Stimulated activated CD8-positive, alpha-beta memory T cell treated with anti-CD3 and anti-CD28 coated beads, Interleukin-7, amount 100 ng/mL, for 48 hours (primary cell): ENCODE results near the gene KCNJ9.

Source experiments
- DNase-seq, 2 donors: peaks; one replicate each; pipeline ENCODE4 v3.0.0-alpha.2; 2020; ENCODE audit warnings: low read depth in 1 of 2; ENCODE audit errors: extremely low read depth in 1 of 2

KCNJ9 gene

DNA sequence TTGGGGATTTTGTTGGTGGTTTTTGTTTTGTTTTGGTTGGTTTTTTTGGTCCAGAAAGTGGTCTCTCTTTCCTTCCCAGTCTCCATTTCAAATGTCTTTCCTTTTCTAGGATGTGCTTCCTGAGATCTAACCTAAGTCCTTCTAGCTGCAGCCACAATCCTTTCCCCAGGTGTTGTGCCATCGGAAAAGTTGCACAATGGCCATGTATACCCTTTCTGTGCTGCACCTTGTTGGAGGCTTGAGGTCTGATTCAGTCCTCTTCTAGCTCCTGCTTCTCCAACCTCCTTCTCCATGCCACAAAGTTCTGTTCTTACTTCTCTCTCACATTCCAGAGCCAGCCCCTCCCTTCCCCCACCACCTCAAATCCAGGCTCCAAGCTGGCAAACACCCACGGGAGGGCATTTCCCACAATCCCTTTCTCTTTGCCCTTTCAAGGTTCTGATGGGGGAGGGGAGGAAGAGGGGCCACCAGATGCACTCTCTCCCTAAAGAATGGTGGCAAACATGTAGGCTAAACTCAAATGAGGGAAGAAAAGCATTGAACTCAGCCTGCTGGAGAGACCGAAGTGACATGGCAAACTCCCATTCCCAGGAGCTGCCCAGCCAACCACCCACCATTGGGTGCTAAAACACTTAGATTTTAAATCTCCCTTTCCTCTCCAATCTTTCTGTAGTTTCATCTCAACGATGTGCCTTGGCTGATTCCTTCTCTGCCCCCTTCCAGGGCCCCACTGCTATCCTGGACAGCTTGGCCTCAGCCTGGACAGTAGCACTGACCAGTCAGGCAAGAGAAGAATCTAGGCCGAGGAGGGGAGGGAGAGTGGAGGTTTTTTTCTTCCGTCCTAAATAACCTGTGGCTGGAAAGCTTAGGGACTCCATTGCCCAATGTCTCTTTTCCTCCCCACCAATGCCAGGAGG, 14.3 kb upstream of the KCNJ9 start:
- no peak for DNase-seq

DNA sequence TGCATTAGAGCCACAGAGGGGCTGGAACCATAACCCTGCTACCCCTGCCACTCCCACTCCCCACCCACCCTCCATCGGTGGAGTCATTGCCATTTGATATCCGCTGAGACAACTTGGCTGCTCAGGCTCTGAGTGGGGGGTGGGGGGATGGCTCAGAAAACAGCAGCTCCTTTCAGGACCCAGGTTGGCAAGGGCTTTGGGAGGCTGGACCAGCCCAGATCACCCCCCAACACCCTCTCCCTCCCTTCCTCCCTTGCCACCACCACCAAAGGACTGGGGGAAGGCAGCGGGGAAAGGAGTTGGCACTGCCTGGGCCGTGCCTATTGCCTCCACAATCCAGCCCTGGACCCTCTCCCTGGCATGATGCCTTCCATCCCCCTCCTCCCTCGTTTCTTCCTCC, 13.1 kb upstream of the KCNJ9 start:
- no peak for DNase-seq

GRCh38 chr1:160069460-160070231, 11.7 kb upstream of the KCNJ9 start, which contains the start of gene KCNJ10:
KCNJ10 (minus strand) TSS chr1:160070160; CDS start chr1:160042532, 27,628 bp downstream.
- DNase-seq: no peak

DNA sequence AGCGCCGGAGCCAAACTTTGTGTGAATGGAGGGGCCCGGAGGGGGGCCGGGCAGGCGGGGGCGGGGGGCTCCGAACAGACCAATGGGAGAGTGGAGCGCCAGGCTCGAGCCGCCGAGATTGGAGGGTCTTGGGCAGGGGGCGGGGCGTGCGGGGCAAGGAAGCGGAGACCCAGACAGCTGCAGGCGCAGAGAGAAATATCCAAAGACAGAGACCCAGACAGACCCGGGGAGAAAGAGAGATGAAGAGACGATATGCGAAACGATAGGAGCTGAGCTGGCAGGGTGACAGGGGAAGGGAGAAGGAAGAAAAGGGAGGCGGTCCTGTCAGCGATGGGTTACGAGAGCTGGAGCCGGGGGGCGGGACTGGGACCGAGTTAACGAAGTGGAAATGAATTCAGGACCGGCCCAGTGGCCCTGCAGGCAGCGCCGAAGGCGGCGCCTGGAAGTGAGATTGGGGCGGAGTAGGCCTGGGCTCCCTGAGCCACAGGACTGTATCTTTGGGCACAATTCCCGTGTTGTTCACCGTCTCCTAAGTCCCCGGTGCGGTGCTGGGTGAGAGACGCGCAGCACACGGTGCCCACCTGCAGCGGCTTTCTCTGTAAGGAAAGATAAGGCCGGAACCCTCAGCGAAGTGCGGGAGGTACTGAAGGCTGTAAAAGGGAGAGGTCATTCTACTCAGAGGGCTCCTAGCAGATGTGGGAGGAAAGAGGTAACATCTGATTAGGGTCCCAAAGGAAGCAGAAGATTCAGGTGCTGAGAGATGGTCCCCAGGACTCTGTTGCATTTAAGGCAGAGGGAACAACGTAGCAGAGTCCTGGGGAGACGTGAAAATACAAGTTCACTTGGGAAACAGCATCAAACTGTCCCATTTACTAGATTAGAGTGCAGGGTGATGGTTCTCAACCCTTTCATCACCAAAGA, 10.8 kb upstream of the KCNJ9 start:
- DNase-seq: peak; percentile 46 to 68

DNA sequence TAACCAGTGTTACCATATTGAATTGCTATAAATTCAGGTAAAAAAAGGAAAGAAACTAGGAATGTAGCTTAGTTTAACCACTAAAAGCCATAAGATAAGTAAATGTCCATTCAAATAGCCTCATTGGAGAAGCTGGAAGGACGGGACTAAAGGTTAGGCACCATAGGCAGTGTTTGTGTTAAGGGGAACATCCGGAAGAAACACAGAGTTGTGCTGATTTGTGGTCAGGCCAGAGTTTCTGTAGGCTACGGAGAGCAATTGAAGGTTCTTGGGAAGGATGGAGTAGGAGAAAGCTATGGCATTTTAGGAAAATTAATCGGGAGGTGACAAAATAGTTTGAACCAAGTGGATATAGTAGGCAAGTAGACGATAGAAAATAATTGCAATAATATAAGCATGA, 10.0 kb upstream of the KCNJ9 start:
- no peak for DNase-seq

GRCh38 chr1:160074865-160075264, 6.5 kb upstream of the KCNJ9 start:
- DNase-seq: no peak

DNA sequence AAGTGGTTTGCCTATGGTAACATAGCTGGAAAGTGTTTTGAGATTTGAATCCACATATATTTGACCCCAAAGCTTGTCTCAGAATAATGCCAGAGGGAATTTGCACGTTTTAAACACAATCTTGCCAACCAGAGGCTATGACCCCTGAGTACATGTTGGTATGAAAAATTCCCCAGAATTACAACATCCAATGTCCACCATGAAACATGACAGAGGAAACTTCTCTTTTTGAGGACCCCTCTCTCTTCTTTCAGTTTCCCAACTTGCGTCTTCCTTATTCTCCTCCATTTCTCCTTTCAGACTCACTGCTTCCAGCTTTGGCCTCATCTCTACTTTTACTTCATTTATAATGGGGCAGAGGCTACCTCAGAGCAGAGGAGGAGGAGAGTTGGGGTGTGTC, 5.5 kb upstream of the KCNJ9 start:
- no peak for DNase-seq

DNA sequence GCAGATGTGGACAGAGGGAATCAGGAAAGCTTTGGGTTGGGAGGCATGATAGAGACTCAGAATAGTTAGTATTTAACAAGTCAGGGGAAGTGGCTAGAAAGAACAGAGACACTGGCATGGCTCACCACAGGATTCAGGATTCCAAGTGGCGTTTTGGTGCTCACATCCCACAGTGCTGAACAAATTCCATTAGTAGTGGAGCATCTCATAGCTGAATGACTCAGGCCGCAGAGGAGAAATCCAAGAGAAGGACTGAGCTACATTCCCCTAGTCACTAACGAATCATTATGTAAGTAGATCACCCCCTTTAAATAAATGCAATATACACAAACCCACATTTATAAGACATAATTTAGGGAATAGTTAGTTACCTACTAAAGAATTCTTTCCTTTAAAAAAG, 5.0 kb upstream of the KCNJ9 start:
- DNase-seq: no peak

DNA sequence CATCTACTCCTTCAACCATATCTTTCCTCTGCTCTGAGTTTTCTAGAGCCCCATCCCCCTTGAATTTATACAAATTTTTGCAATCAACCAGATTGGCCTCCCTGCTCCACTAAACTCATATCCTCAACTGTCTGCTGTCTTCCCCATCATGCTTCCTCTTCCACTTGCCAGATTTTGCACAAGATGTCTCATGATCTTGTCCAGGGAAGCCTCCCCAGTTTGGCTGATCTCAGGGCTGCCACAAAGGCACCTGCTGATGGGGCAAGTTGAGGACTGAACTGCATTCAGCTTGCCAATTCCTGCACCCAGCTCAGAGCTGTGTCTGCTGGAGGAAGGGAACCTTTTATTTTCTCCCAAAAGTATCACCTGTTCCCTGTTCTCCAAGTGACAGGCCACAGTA, 3.9 kb upstream of the KCNJ9 start:
- DNase-seq: no peak

DNA sequence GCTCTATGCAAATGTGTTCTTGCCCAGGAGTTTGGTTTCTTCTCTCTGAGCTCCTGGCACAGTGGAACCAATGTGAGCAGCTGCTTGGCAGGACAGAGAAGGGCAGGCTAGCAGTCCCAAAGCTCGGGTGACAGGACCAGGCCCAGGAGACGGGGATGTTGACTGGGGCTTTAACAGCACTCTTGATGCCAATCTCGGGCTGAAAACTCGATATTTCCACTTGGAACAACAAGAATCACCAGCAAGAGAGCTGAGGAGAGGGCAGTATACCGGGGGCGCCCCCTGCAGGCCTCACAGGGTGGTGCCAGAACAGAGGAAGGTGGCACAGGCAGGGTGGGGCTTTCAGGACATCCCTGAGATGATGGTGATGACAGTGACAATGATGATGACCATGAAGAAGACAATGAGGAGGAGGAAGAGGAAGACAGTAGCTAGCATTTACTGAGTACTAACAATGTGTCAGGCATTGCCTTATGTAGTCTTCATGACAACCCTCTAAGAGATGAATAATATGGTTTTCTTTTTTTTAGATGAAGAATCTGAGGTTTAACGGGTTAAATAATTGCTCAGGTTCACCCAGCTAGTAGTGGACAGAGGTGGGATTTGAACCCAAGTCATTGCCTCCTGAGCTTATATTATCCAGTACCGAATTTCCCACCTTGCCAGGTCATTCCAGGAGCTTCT, 2.7 kb upstream of the KCNJ9 start:
- peak; percentile 39 to 45 for DNase-seq

- no peak for DNase-seq
Observed at GRCh38 chr1:160079448-160079847, 1.9 kb upstream of the KCNJ9 start.

- no peak for DNase-seq
Observed at GRCh38 chr1:160080381-160081100, 797 bp upstream of the KCNJ9 start.

GRCh38 chr1:160082487-160082886, 1.1 kb downstream of the KCNJ9 start:
- no peak for DNase-seq

DNA sequence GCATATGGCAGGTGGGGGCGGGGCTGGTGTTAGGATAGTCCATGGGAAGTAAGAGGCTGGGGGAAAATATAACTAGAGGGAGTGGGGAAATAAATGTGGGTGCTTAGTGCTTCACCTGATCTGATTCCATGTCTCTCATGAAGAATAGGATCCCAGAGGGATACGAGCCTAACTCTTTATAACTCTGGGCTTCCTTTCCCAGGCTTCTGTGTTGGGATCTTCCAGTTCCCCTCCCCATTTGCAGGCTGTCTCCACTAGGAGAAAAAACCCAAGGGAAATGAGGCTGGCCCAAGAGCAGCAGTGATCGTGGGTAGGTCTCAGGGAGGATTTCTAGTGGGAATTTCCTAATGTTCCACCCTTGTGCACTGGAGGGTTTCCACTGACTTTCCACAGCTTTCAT, 1.6 kb downstream of the KCNJ9 start:
- no peak for DNase-seq

- DNase-seq: peak; percentile 26 to 42
Observed at GRCh38 chr1:160083968-160084770, 2.8 kb downstream of the KCNJ9 start.

DNA sequence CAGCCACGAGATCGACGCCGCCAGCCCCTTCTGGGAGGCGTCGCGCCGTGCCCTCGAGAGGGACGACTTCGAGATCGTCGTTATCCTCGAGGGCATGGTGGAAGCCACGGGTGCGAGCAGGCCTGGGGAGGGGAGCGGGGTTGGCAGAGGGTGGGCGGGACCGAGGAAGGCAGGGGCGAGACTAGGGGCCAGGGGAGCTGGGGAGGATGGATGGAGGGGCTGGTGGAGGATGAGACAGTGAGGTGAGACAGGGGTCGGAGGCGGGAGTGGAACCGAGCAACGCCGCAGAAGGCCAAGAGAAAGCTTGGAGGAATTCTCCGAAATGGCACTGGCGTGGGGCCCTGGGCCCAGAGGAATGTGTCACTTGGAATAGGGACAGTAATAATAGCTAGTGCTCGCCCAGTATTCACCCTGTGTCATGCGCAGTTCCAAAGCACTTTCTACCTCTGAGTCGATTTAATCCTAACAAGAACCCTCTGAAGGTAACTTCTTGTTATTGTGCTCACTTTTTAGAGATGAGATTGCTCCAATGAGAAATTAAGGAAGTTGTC, 3.5 kb downstream of the KCNJ9 start:
- no peak for DNase-seq

GRCh38 chr1:160085686-160086455, 4.5 kb downstream of the KCNJ9 start:
- peak; percentile 42 to 66 for DNase-seq

- no peak for DNase-seq
Observed at GRCh38 chr1:160086456-160086892, 5.1 kb downstream of the KCNJ9 start.
